HG03064 (cell line): ENCODE data around the gene GIPC3.

Experiments
- ATAC-seq: cut with Tn5 transposase; IDR thresholded peaks from one replicate; pipeline ENCODE4 v1.9.1; 2021; ENCODE audit warnings: low read depth; ENCODE audit not compliant: unreplicated experiment

GIPC3 gene

GRCh38 chr19:3603121-3603811, 18.0 kb downstream of the GIPC3 start:
- ATAC-seq: no peak

- no peak for ATAC-seq
Observed at GRCh38 chr19:3604227-3604986, 19.1 kb downstream of the GIPC3 start.

GRCh38 chr19:3604987-3605343, 19.7 kb downstream of the GIPC3 start:
- ATAC-seq: no peak

DNA sequence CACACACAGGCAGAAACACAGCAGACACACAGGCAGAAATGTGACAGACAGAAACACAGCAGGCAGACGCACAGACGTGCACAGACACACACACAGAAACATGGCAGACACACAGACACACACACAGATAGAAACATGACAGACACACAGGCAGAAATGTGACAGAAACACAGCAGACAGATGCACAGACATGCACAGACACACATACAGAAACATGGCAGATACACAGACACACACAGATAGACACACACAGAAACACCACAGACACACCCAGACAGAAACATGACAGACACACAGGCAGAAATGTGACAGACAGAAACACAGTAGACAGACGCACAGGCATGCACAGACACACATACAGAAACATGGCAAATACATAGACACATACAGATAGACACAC, 20.1 kb downstream of the GIPC3 start:
- no peak for ATAC-seq

DNA sequence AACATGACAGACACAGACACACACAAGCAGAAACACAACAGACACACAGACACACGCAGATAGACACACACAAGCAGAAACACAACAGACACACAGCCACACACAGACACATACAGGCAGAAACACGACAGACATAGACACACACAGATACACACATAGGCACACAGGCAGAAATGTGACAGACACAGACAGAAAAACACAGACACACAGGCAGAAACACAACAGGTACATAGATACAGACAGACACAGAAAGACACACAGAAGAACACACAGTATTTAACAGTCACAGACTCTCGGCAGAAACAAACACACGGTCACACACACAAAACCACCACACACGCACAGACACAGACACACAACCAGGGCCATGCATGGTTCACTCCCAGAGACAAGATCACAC, 20.5 kb downstream of the GIPC3 start:
- no peak for ATAC-seq

GRCh38 chr19:3606174-3606689, 21.0 kb downstream of the GIPC3 start:
- ATAC-seq: no peak

GRCh38 chr19:3606690-3607289, 21.5 kb downstream of the GIPC3 start, which contains the start of gene TBXA2R:
Gene TBXA2R, minus strand, starts transcription at chr19:3606875. Its CDS starts 6,241 bp downstream, at chr19:3600634.
- ATAC-seq: no peak

DNA sequence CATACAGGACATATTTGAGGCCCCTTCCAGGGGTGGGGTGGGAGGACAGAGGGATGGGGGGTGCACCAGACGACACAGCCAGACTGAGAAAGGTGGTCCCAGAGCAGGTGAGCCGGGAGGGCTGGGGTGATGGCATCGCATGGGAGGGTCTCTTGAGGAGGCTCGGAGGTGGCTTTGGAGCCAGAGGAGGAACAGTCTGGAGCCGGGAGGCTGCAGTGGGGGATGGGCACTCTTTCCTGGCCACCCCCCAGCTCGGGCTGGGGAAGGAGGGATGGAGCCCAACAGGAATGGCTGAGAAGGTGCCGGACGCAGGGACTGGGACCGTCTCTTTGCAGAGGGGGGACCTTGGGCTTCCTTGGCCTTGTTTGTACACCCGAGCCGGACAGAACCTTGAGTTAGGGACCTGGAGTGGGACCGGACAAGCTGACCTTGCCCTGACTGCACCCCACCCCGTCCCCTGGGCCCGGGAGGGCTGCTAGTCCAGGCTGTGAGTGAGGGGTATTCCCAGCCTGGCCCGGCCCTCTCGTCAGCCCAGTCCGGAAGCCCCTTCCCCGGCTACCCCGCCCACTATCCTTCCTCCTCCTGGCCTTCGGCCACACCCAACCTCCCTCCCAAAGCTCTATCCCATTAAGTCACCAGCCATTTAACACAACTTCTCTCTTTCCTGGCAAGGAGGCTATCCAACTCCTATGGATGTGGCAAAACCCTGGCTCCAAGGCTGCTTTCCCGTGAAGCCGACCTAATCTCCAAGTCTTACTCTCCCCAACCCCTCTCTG, 22.2 kb downstream of the GIPC3 start:
- no peak for ATAC-seq

DNA sequence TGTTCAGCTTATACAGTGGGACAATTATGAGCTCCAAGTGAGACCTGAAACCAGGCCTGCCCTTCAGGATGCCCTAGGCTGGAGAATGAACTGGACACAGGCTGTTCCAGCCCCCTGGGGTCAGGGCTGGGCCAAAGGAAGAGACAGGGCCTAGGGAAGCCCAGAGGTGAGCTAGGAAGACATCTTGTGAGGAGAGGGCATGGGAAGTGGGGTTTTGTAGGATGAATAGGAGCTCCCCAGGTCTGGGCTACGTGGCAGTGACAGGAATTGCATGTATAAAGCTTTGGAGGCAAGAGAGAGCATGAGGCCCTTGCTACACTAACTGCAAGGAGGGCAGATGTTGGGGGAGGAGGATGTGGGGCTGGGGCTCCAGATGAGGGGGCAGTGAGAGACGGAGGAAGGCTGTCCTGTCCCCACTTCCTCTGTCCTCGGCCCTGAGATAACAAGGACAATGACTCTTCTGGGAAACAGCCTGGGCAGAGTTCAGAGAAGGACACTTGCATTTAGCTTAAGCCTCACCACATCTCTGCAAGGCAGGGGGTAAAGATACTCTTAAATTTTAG, 22.9 kb downstream of the GIPC3 start:
- no peak for ATAC-seq

GRCh38 chr19:3608750-3609322, 23.6 kb downstream of the GIPC3 start:
- no peak for ATAC-seq

- ATAC-seq: no peak
Observed at GRCh38 chr19:3609779-3610719, 24.8 kb downstream of the GIPC3 start.

DNA sequence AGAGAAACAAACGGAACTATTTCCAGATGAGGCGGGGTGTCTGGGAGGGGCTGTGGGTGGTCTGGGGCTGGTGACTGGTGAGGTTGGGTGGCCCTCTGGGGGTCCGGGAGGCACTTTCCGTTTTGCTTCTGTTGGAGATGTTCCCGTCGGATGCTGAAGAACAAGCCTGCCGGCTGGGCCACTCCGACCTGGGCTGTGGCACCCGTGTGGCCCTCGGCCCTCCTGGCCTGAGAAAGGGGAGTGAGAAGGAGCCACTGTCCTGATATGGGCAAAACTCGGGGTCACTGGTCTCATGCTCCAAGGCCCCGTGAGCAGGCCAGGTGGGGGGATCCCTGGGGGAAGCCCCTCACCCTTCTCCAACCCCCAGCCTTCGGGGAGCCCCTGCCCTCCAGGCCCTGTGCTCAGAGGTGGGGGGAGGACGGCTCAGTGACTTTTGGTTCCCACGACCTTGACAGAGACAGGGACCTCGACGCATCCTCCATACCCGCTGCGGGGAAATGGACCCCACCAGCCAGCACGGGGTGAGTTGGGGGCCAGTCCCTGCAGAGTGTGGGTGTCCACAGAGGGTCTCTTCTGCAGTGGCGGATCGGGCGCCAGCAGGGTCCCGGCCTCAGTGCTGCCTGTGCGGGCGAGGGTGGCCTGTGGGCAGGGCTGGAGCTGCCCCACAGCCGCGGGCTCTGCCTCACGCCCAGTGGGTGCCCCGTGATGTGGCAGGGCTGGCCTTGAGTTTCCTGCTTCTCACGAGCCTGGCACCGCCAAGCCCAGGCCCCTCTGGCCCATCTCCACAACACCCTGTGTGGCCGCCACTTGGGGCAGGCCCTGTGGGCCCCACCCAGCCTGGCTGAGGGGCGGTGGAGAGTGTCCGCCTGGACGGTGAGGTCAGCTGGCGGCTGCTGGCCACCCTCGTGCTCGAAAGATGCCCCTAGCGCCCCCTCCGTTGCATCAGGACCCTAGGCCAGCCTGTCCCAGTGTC, 25.8 kb downstream of the GIPC3 start:
- ATAC-seq: no peak

GRCh38 chr19:3611841-3612240, 26.6 kb downstream of the GIPC3 start:
- ATAC-seq: no peak

GRCh38 chr19:3612330-3612729, 27.1 kb downstream of the GIPC3 start:
- no peak for ATAC-seq

GRCh38 chr19:3612901-3613741, 27.8 kb downstream of the GIPC3 start:
- ATAC-seq: no peak

- no peak for ATAC-seq
Observed at GRCh38 chr19:3613818-3614661, 28.8 kb downstream of the GIPC3 start.
